ENCODE data around the gene ASH1L.

ASH1L gene

DNA sequence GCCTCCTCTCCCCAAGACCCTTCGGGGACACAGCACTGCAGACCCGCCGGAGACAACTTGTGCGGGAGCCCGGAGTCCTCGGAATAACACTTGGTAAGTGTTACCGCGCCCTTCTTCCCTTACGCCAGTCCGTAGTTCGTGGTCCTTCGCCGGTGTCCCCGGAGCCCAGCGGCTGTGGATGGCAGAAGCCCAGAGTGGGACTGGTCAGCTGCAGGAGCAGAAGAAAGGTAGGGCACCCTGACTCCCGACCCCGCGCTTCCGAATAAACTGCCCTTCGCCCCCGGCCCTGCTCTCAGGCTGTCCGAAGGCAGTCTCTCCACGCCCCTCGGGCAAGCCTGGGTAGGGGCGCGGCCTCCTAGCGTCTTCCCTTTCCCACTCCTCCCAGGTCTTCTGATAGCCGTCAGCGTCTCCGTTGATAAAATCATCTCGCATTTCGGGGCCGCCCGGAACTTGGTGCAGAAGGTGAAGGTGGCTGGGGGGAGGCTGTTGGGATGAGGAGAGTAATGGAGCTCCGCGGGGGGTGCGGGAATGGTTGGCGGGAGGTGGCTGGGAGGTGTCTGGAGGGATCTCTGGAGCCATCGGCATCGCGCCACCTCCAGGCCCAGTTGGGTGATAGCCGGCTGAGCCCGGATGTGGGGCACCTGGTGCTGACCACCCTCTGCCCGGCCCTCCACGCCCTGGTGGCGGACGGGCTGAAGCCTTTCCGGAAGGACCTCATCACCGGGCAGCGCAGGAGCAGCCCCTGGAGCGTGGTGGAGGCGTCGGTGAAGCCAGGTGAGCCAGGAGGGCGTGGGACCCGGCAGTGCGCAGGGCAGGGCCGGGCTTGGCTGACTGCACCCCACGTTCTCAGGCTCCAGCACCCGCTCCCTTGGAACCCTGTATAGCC is 237.6 kb downstream of the ASH1L start (continued):
- TF ChIP-seq, protein P1, sequence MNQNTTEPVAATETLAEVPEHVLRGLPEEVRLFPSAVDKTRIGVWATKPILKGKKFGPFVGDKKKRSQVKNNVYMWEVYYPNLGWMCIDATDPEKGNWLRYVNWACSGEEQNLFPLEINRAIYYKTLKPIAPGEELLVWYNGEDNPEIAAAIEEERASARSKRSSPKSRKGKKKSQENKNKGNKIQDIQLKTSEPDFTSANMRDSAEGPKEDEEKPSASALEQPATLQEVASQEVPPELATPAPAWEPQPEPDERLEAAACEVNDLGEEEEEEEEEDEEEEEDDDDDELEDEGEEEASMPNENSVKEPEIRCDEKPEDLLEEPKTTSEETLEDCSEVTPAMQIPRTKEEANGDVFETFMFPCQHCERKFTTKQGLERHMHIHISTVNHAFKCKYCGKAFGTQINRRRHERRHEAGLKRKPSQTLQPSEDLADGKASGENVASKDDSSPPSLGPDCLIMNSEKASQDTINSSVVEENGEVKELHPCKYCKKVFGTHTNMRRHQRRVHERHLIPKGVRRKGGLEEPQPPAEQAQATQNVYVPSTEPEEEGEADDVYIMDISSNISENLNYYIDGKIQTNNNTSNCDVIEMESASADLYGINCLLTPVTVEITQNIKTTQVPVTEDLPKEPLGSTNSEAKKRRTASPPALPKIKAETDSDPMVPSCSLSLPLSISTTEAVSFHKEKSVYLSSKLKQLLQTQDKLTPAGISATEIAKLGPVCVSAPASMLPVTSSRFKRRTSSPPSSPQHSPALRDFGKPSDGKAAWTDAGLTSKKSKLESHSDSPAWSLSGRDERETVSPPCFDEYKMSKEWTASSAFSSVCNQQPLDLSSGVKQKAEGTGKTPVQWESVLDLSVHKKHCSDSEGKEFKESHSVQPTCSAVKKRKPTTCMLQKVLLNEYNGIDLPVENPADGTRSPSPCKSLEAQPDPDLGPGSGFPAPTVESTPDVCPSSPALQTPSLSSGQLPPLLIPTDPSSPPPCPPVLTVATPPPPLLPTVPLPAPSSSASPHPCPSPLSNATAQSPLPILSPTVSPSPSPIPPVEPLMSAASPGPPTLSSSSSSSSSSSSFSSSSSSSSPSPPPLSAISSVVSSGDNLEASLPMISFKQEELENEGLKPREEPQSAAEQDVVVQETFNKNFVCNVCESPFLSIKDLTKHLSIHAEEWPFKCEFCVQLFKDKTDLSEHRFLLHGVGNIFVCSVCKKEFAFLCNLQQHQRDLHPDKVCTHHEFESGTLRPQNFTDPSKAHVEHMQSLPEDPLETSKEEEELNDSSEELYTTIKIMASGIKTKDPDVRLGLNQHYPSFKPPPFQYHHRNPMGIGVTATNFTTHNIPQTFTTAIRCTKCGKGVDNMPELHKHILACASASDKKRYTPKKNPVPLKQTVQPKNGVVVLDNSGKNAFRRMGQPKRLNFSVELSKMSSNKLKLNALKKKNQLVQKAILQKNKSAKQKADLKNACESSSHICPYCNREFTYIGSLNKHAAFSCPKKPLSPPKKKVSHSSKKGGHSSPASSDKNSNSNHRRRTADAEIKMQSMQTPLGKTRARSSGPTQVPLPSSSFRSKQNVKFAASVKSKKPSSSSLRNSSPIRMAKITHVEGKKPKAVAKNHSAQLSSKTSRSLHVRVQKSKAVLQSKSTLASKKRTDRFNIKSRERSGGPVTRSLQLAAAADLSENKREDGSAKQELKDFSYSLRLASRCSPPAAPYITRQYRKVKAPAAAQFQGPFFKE (tag by site-specific recombination; IDR thresholded peaks at IDR 0.05; ENCODE audit: borderline replicate concordance), result no peak
- TF ChIP-seq, protein P2, sequence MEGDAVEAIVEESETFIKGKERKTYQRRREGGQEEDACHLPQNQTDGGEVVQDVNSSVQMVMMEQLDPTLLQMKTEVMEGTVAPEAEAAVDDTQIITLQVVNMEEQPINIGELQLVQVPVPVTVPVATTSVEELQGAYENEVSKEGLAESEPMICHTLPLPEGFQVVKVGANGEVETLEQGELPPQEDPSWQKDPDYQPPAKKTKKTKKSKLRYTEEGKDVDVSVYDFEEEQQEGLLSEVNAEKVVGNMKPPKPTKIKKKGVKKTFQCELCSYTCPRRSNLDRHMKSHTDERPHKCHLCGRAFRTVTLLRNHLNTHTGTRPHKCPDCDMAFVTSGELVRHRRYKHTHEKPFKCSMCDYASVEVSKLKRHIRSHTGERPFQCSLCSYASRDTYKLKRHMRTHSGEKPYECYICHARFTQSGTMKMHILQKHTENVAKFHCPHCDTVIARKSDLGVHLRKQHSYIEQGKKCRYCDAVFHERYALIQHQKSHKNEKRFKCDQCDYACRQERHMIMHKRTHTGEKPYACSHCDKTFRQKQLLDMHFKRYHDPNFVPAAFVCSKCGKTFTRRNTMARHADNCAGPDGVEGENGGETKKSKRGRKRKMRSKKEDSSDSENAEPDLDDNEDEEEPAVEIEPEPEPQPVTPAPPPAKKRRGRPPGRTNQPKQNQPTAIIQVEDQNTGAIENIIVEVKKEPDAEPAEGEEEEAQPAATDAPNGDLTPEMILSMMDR (tag by site-specific recombination; IDR thresholded peaks at IDR 0.05), result peak; percentile 94
- TF ChIP-seq ZFP41 (tag by site-specific recombination; IDR thresholded peaks at IDR 0.05; ENCODE audit: borderline replicate concordance), result no peak
- TF ChIP-seq ZNF549 (tag by site-specific recombination; IDR thresholded peaks at IDR 0.05), result no peak
- TF ChIP-seq, protein P3, sequence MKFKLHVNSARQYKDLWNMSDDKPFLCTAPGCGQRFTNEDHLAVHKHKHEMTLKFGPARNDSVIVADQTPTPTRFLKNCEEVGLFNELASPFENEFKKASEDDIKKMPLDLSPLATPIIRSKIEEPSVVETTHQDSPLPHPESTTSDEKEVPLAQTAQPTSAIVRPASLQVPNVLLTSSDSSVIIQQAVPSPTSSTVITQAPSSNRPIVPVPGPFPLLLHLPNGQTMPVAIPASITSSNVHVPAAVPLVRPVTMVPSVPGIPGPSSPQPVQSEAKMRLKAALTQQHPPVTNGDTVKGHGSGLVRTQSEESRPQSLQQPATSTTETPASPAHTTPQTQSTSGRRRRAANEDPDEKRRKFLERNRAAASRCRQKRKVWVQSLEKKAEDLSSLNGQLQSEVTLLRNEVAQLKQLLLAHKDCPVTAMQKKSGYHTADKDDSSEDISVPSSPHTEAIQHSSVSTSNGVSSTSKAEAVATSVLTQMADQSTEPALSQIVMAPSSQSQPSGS (tag by site-specific recombination; IDR thresholded peaks at IDR 0.05; ENCODE audit: low read depth), result no peak
- TF ChIP-seq ZNF521 (tag by site-specific recombination; IDR thresholded peaks at IDR 0.05), result no peak
- TF ChIP-seq ZNF830 (tag by site-specific recombination; IDR thresholded peaks at IDR 0.05; ENCODE audit: low read depth), result no peak
- TF ChIP-seq ZNF169 (tag by site-specific recombination; IDR thresholded peaks at IDR 0.05), result no peak
- TF ChIP-seq, protein P4, sequence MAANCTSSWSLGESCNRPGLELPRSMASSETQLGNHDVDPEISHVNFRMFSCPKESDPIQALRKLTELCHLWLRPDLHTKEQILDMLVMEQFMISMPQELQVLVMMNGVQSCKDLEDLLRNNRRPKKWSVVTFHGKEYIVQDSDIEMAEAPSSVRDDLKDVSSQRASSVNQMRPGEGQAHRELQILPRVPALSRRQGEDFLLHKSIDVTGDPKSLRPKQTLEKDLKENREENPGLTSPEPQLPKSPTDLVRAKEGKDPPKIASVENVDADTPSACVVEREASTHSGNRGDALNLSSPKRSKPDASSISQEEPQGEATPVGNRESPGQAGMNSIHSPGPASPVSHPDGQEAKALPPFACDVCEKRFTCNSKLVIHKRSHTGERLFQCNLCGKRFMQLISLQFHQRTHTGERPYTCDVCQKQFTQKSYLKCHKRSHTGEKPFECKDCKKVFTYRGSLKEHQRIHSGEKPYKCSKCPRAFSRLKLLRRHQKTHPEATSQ (tag by site-specific recombination; IDR thresholded peaks at IDR 0.05), result no peak
- no peak for TF ChIP-seq ZNF658 (tag by site-specific recombination; IDR thresholded peaks at IDR 0.05)
- no peak for TF ChIP-seq ZNF146 (tag by site-specific recombination; IDR thresholded peaks at IDR 0.05)
- TF ChIP-seq ZNF350 (tag by site-specific recombination; IDR thresholded peaks at IDR 0.05), result no peak
- TF ChIP-seq ZNF311 (tag by site-specific recombination; IDR thresholded peaks at IDR 0.05; ENCODE audit: borderline replicate concordance), result no peak
- TF ChIP-seq HOXC10 (CRISPR knock-in tag; IDR thresholded peaks at IDR 0.05), result no peak
- TF ChIP-seq ZNF670 (tag by site-specific recombination; IDR thresholded peaks at IDR 0.05; ENCODE audit: low read depth), result no peak
- no peak for TF ChIP-seq ZNF501 (tag by site-specific recombination; IDR thresholded peaks at IDR 0.05)
- TF ChIP-seq WT1 (tag by site-specific recombination; IDR thresholded peaks at IDR 0.05), result peak; percentile 56; the same call in 1 of the 2 replicates
- TF ChIP-seq ZNF654 (tag by site-specific recombination; IDR thresholded peaks at IDR 0.05; ENCODE audit: low read depth), result no peak
- TF ChIP-seq ZNF292 (tag by site-specific recombination; IDR thresholded peaks at IDR 0.05; ENCODE audit: borderline replicate concordance, low read depth), result 0 out of 2 replicates have a peak, but pooled peaks have one; percentile 2
- TF ChIP-seq ZNF335 (tag by site-specific recombination; conservative IDR thresholded peaks at IDR 0.05), result peak; percentile 49
- TF ChIP-seq ZNF223 (tag by site-specific recombination; IDR thresholded peaks at IDR 0.05), result no peak
- no peak; the same call in 1 of the 2 replicates for TF ChIP-seq OSR2 (tag by site-specific recombination; IDR thresholded peaks at IDR 0.05)
- no peak for TF ChIP-seq KLF1 (tag by site-specific recombination; IDR thresholded peaks at IDR 0.05)
- no peak for TF ChIP-seq ZNF416 (tag by site-specific recombination; IDR thresholded peaks at IDR 0.05)
- TF ChIP-seq OVOL3 (tag by site-specific recombination; IDR thresholded peaks at IDR 0.05), result no peak
- no peak for TF ChIP-seq ZBTB1 (tag by site-specific recombination; IDR thresholded peaks at IDR 0.05)
- no peak for TF ChIP-seq ZNF792 (tag by site-specific recombination; IDR thresholded peaks at IDR 0.05)
- 0 out of 2 replicates have a peak, but pooled peaks have one; percentile 41 for TF ChIP-seq ZNF24 (tag by site-specific recombination; IDR thresholded peaks at IDR 0.05)
- TF ChIP-seq ZIC2 (tag by site-specific recombination; IDR thresholded peaks at IDR 0.05), result peak; percentile 78
- TF ChIP-seq RBAK (tag by site-specific recombination; IDR thresholded peaks at IDR 0.05), result no peak; the same call in 1 of the 2 replicates
- TF ChIP-seq ZNF302 (tag by site-specific recombination; IDR thresholded peaks at IDR 0.05; ENCODE audit: low read depth), result no peak
